Neural crest cell (in vitro differentiated cells): ENCODE results near the gene ZNF446. TPM values are rescaled to one million over a fixed set of nuclear protein-coding genes. Genes with fewer than 3 reads are reported as not detected.

ENCODE experiments used
- DNase-seq: peaks from one replicate; pipeline ENCODE4 v3.0.0; 2021; ENCODE audit warnings: low read depth, mixed read lengths, low spot score
- H3K27ac Mint-ChIP-seq: one replicate; pipeline ENCODE4 v1.8.0; 2021; ENCODE audit warnings: mild to moderate bottlenecking, mixed read lengths; ENCODE audit not compliant: unreplicated experiment
- H3K27me3 Mint-ChIP-seq: 2 replicates; pipeline ENCODE4 v1.8.0; 2021; ENCODE audit warnings: low read depth, mild to moderate bottlenecking, mixed read lengths
- H3K36me3 Mint-ChIP-seq: 2 replicates; pipeline ENCODE4 v1.8.0; 2021; ENCODE audit warnings: low read depth, mild to moderate bottlenecking, mixed read lengths
- H3K4me1 Mint-ChIP-seq: 2 replicates; pipeline ENCODE4 v1.8.0; 2021; ENCODE audit warnings: mixed read lengths
- H3K4me3 Mint-ChIP-seq: one replicate; pipeline ENCODE4 v1.8.0; 2021; ENCODE audit warnings: mild to moderate bottlenecking, mixed read lengths
- H3K9me3 Mint-ChIP-seq: 2 replicates; pipeline ENCODE4 v1.8.0; 2021; ENCODE audit warnings: mixed read lengths
- total RNA-seq: library from RNA; stranded (reverse); gene quantifications from 2 replicates; pipeline ENCODE4 v1.2.1, GENCODE V29; 2021
- TF ChIP-seq, protein P1 (sequence below): fragments of 200-600 bp; sonication (generic); conservative IDR thresholded peaks from 2 replicates; pipeline ENCODE4 v1.5.0; 2021; ENCODE audit warnings: antibody characterized with exemption, mild to moderate bottlenecking

ZNF446 gene
- total RNA-seq, 1 donor from 2014 or later = 18.6 TPM

- H3K4me1 Mint-ChIP-seq = peaks cover 38% of the 10 kb centered on the region
- TF ChIP-seq, protein P1, sequence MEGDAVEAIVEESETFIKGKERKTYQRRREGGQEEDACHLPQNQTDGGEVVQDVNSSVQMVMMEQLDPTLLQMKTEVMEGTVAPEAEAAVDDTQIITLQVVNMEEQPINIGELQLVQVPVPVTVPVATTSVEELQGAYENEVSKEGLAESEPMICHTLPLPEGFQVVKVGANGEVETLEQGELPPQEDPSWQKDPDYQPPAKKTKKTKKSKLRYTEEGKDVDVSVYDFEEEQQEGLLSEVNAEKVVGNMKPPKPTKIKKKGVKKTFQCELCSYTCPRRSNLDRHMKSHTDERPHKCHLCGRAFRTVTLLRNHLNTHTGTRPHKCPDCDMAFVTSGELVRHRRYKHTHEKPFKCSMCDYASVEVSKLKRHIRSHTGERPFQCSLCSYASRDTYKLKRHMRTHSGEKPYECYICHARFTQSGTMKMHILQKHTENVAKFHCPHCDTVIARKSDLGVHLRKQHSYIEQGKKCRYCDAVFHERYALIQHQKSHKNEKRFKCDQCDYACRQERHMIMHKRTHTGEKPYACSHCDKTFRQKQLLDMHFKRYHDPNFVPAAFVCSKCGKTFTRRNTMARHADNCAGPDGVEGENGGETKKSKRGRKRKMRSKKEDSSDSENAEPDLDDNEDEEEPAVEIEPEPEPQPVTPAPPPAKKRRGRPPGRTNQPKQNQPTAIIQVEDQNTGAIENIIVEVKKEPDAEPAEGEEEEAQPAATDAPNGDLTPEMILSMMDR = peak; percentile 66
- peaks cover 9% of the 10 kb centered on the region for H3K36me3 Mint-ChIP-seq
- H3K27me3 Mint-ChIP-seq = peaks cover 3% of the 10 kb centered on the region
- peak within 1 kb of the TSS; percentile 100 for H3K27ac Mint-ChIP-seq
- peak within 1 kb of the TSS; percentile 99 for H3K4me3 Mint-ChIP-seq
- H3K9me3 Mint-ChIP-seq = no peaks in the 10 kb centered on the region
- peak; percentile 87 for DNase-seq
Observed at GRCh38 chr19:58519355-58520256, 43.5 kb downstream of the ZNF446 start, which contains the start of gene ZBTB45. Gene ZBTB45, minus strand, starts transcription at chr19:58519810. Its CDS starts 2,137 bp downstream, at chr19:58517673.

GRCh38 chr19:58520257-58520599, 44.1 kb downstream of the ZNF446 start:
- peaks cover 3% of the 10 kb centered on the region for H3K27me3 Mint-ChIP-seq
- H3K36me3 Mint-ChIP-seq = peaks cover 9% of the 10 kb centered on the region
- TF ChIP-seq, protein P1 = no peak
- DNase-seq = no peak
- peaks cover 37% of the 10 kb centered on the region for H3K4me1 Mint-ChIP-seq
- H3K4me3 Mint-ChIP-seq = peak overlapping the region; percentile 99
- no peaks in the 10 kb centered on the region for H3K9me3 Mint-ChIP-seq
- H3K27ac Mint-ChIP-seq = peak overlapping the region; percentile 100

GRCh38 chr19:58521651-58522050, 45.5 kb downstream of the ZNF446 start:
- H3K27me3 Mint-ChIP-seq = peaks cover 3% of the 10 kb centered on the region
- TF ChIP-seq, protein P1 = no peak
- no peaks in the 10 kb centered on the region for H3K9me3 Mint-ChIP-seq
- peaks cover 4% of the 10 kb centered on the region for H3K36me3 Mint-ChIP-seq
- no peak for DNase-seq
- peak overlapping the region; percentile 90 for H3K27ac Mint-ChIP-seq
- peak overlapping the region; percentile 81 for H3K4me3 Mint-ChIP-seq
- H3K4me1 Mint-ChIP-seq = peaks cover 30% of the 10 kb centered on the region

- TF ChIP-seq, protein P1 = no peak
- H3K27ac Mint-ChIP-seq = no peak overlapping the region
- H3K36me3 Mint-ChIP-seq = peaks cover 4% of the 10 kb centered on the region
- no peak for DNase-seq
- H3K27me3 Mint-ChIP-seq = peaks cover 3% of the 10 kb centered on the region
- peaks cover 30% of the 10 kb centered on the region for H3K4me1 Mint-ChIP-seq
- no peaks in the 10 kb centered on the region for H3K9me3 Mint-ChIP-seq
- peak overlapping the region; percentile 35 for H3K4me3 Mint-ChIP-seq
Observed at GRCh38 chr19:58522709-58523108, 46.6 kb downstream of the ZNF446 start.

- H3K27me3 Mint-ChIP-seq = peaks cover 27% of the 10 kb centered on the region
- H3K9me3 Mint-ChIP-seq = no peaks in the 10 kb centered on the region
- H3K4me1 Mint-ChIP-seq = peaks cover 4% of the 10 kb centered on the region
- no peak overlapping the region for H3K27ac Mint-ChIP-seq
- DNase-seq = no peak
- no peaks in the 10 kb centered on the region for H3K36me3 Mint-ChIP-seq
- TF ChIP-seq, protein P1 = no peak
- no peak overlapping the region for H3K4me3 Mint-ChIP-seq
Observed at GRCh38 chr19:58529405-58529804, 53.3 kb downstream of the ZNF446 start.

Other genes starting within 250 kb of the ZNF446 start
- gene ZNF544, start 247.4 kb upstream of the ZNF446 start, total RNA-seq = 47.4 and 56.1 TPM in 2 replicates
- gene ZNF8, start 197.4 kb upstream of the ZNF446 start, total RNA-seq = 20.0 and 20.5 TPM in 2 replicates
- 46.4 and 47.6 TPM in 2 replicates for gene ERVK3-1, start 171.0 kb upstream of the ZNF446 start, total RNA-seq
- gene ZSCAN22, start 149.4 kb upstream of the ZNF446 start, total RNA-seq = 6.2 and 6.3 TPM in 2 replicates
- gene A1BG, start 122.9 kb upstream of the ZNF446 start, total RNA-seq = 17.6 and 17.8 TPM in 2 replicates
- gene ZNF497, start 113.6 kb upstream of the ZNF446 start, total RNA-seq = 8.4 and 9.1 TPM in 2 replicates
- gene ZNF837, start 95.3 kb upstream of the ZNF446 start, total RNA-seq = 4.5 and 5.0 TPM in 2 replicates
- gene RPS5, start 89.1 kb upstream of the ZNF446 start, total RNA-seq = 1,209 and 1,215 TPM in 2 replicates
- 1.5 and 1.6 TPM in 2 replicates for gene RNF225, start 80.7 kb upstream of the ZNF446 start, total RNA-seq
- 28.4 and 31.1 TPM in 2 replicates for gene ZNF584, start 67.7 kb upstream of the ZNF446 start, total RNA-seq
- gene ZNF132, start 36.2 kb upstream of the ZNF446 start, total RNA-seq = 0.28 and 0.52 TPM in 2 replicates
- gene ZNF324B, start 24.7 kb upstream of the ZNF446 start, total RNA-seq = 11.9 and 14.8 TPM in 2 replicates
- gene ZNF324, start 9.3 kb upstream of the ZNF446 start, total RNA-seq = 17.5 and 18.8 TPM in 2 replicates
- 16.2 and 17.5 TPM in 2 replicates for gene SLC27A5, start 35.6 kb downstream of the ZNF446 start, total RNA-seq
- gene ZBTB45, start 43.5 kb downstream of the ZNF446 start, total RNA-seq = 24.1 and 27.3 TPM in 2 replicates
- 964 and 1,000 TPM in 2 replicates for gene TRIM28, start 67.7 kb downstream of the ZNF446 start, total RNA-seq
- gene CHMP2A, start 78.8 kb downstream of the ZNF446 start, total RNA-seq = 61.6 and 64.6 TPM in 2 replicates
- 113 and 119 TPM in 2 replicates for gene UBE2M, start 82.3 kb downstream of the ZNF446 start, total RNA-seq
- 40.5 and 43.3 TPM in 2 replicates for gene MZF1, start 97.0 kb downstream of the ZNF446 start, total RNA-seq